GM12878 (cell line): Measurements from ENCODE around the gene RCOR2. TPM values are rescaled to one million over a fixed set of nuclear protein-coding genes. Genes with fewer than 3 reads are reported as not detected.

ENCODE experiments used
- ATAC-seq: fragments of 200-7000 bp; cut with Tn5 transposase; 3 replicates; pipeline ENCODE4 v1.9.1; 2020; ENCODE audit warnings: mild to moderate bottlenecking, moderate library complexity
- BruUV-seq: library from RNA; stranded (reverse); fragments of 400-500 nt; replicated peaks from 2 replicates; lab custom pipeline; 2021; lab: Mats Ljungman, UMichigan
- CTCF ChIA-PET: fragments of 300-600 bp; sonication (Branson Sonifier 250); formaldehyde crosslinking; extraction: SDS; loops from one replicate; lab custom pipeline; 2021; ENCODE audit warnings: inconsistent platforms; lab: Yijun Ruan, JAX
- POLR2A ChIA-PET: fragments of 350-600 bp; formaldehyde crosslinking; extraction: SDS; loops from one replicate; lab custom pipeline; 2021; ENCODE audit warnings: inconsistent platforms; lab: Charles Lee
- RAD21 ChIA-PET: fragments of 300-600 bp; sonication (Branson Sonifier 250); formaldehyde crosslinking; loops from one replicate; lab custom pipeline; 2023; ENCODE audit warnings: antibody characterized with exemption; ENCODE audit not compliant: unreplicated experiment; lab: Charles Lee
- SMC1A ChIA-PET: fragments of 300-600 bp; sonication (Branson Sonifier 250); formaldehyde crosslinking; loops from one replicate; lab custom pipeline; 2023; ENCODE audit not compliant: unreplicated experiment, uncharacterized antibody; lab: Charles Lee
- DNase-seq: peaks from one replicate; pipeline ENCODE4 v3.0.0-alpha.2; 2011; ENCODE audit warnings: low read depth, low spot score
- FAIRE-seq: peaks from 3 replicates; lab custom pipeline; 2011; peaks lifted over from hg19 to GRCh38; lab: Jason Lieb, UNC
- H2AFZ ChIP-seq: 2 replicates; pipeline ENCODE4 v1.6.0; 2011; ENCODE audit warnings: low read depth, low read length, control low read depth; ENCODE audit not compliant: control insufficient read depth
- H3K27ac ChIP-seq: 2 replicates; pipeline ENCODE4 v1.5.1; 2011; ENCODE audit warnings: control low read depth; ENCODE audit not compliant: control insufficient read depth, insufficient read depth
- H3K27me3 ChIP-seq, 2 experiments: replicated peaks in 1 of 2; 2 replicates each; pipeline versions ENCODE4 v1.6.0 to v1.6.1; 2011; ENCODE audit warnings: low read length in 1 of 2; ENCODE audit not compliant: control insufficient read depth in 2 of 2, insufficient read depth in 2 of 2
- H3K36me3 ChIP-seq, 2 experiments: 2 replicates each; pipeline ENCODE4 v1.5.1; 2011; ENCODE audit warnings: low read length in 1 of 2; ENCODE audit not compliant: control insufficient read depth in 2 of 2, insufficient read depth in 2 of 2
- H3K4me1 ChIP-seq: 2 replicates; pipeline ENCODE4 v1.6.1; 2011; ENCODE audit warnings: mild to moderate bottlenecking, low read length, moderate library complexity, mixed read lengths; ENCODE audit not compliant: control insufficient read depth, insufficient read depth
- H3K4me2 ChIP-seq: 2 replicates; pipeline ENCODE4 v1.6.0; 2011; ENCODE audit warnings: control low read depth; ENCODE audit not compliant: control insufficient read depth, insufficient read depth
- H3K4me3 ChIP-seq: fragments of 200-600 bp; sonication (generic); 2 replicates; pipeline ENCODE4 v1.5.1; 2016
- H3K79me2 ChIP-seq: 2 replicates; pipeline ENCODE4 v1.6.0; 2011; ENCODE audit warnings: low read length; ENCODE audit not compliant: control insufficient read depth, insufficient read depth
- H3K9ac ChIP-seq: 2 replicates; pipeline ENCODE4 v1.8.0; 2011; ENCODE audit warnings: low read length, control low read depth, mixed read lengths; ENCODE audit not compliant: control insufficient read depth, insufficient read depth
- H3K9me3 ChIP-seq: replicated peaks from 3 replicates; pipeline ENCODE4 v1.5.1; 2011; ENCODE audit warnings: mild to moderate bottlenecking, low read length; ENCODE audit not compliant: control insufficient read depth, insufficient read depth
- H4K20me1 ChIP-seq: 2 replicates; pipeline ENCODE4 v1.6.0; 2011; ENCODE audit not compliant: control insufficient read depth, insufficient read depth
- BRCA1 ChIP-seq: IDR thresholded peaks from 2 replicates; pipeline ENCODE4 v1.6.1; 2011; ENCODE audit warnings: low read depth, low read length, improper control_type of control experiment
- EZH2 ChIP-seq: IDR thresholded peaks from 2 replicates; pipeline ENCODE4 v1.6.1; 2012; ENCODE audit warnings: low read depth, mild to moderate bottlenecking, control low read depth, inconsistent platforms, low read length, borderline replicate concordance; ENCODE audit not compliant: control insufficient read depth
- FOXK2 ChIP-seq: fragments of 450-650 bp; IDR thresholded peaks from 2 replicates; pipeline ENCODE4 v1.6.1; 2017; ENCODE audit warnings: mild to moderate bottlenecking, moderate library complexity
- MYC ChIP-seq: IDR thresholded peaks from 2 replicates; pipeline ENCODE4 v1.6.1; 2011; ENCODE audit warnings: mild to moderate bottlenecking, low read length, moderate library complexity, inconsistent platforms; ENCODE audit not compliant: insufficient read depth, insufficient replicate concordance, insufficient read length, severe bottlenecking
- SMC3 ChIP-seq: IDR thresholded peaks from 2 replicates; pipeline ENCODE4 v1.6.1; 2011; ENCODE audit warnings: low read length, improper control_type of control experiment, borderline replicate concordance
- STAT3 ChIP-seq: IDR thresholded peaks from 2 replicates; pipeline ENCODE4 v1.6.1; 2011; ENCODE audit warnings: low read depth, low read length, improper control_type of control experiment
- TCF7 ChIP-seq: IDR thresholded peaks from 2 replicates; pipeline ENCODE4 v1.6.1; 2014; ENCODE audit warnings: antibody characterized with exemption, borderline replicate concordance
- ZNF217 ChIP-seq: fragments of 450-650 bp; IDR thresholded peaks from 2 replicates; pipeline ENCODE4 v1.6.1; 2017; ENCODE audit warnings: antibody characterized with exemption, mild to moderate bottlenecking
- WGBS: methylation state at CpG from one replicate; pipeline ENCODE4 v1.1.6; 2016; ENCODE audit warnings: low lambda C conversion rate; ENCODE audit not compliant: insufficient replicate concordance, insufficient coverage; ENCODE audit errors: missing lambda C conversion rate; 5-methylcytosine and 5-hydroxymethylcytosine counted together
- in situ Hi-C: fragments of 300-500 bp; cut with MboI; formaldehyde crosslinking; loops from 9 replicates; pipeline ENCODE4 v1.14.3; 2018; ENCODE audit warnings: mixed read lengths
- intact Hi-C: fragments of 100-400 bp; cut with micrococcal nuclease; formaldehyde crosslinking; loops from one replicate; pipeline ENCODE4 v1.14.2; 2022; ENCODE audit not compliant: unreplicated experiment
- polyA plus RNA-seq, 11 experiments: library from polyadenylated mRNA; depleted of rRNA in 4 of 11; unstranded in 6 of 11; stranded (reverse) in 5 of 11; fragments of >200 nt; fragmentation: Nextera tagmentation in 4 of 11; fragmentation: Illumina TruSeq in 1 of 11; extraction: Ambion mirVana in 4 of 11; extraction: Trizol in 1 of 11; gene quantifications; 1 replicate in 1 of 11; 2 replicates in 10 of 11; pipeline versions ENCODE4 v1.2.1 to v1.2.3, GENCODE V29; 2011 to 2016; ENCODE audit warnings: inconsistent platforms in 2 of 11, missing spikeins in 2 of 11, low read depth in 1 of 11
- small RNA-seq: library from RNA; depleted of rRNA; stranded (forward); fragments of <200 nt; gene quantifications from one replicate; pipeline ENCODE3, GENCODE V24; 2014
- total RNA-seq, 4 experiments: library from RNA; depleted of rRNA in 3 of 4; stranded (reverse); fragments of >200 nt in 3 of 4; fragmentation: Illumina TruSeq in 1 of 4; extraction: Trizol in 1 of 4; gene quantifications; 2 replicates each; pipeline versions ENCODE4 v1.2.1 to v1.2.3, GENCODE V29; 2013 to 2021
- TF ChIP-seq, protein P1 (sequence below), 3 experiments: IDR thresholded peaks in 2 of 3; conservative IDR thresholded peaks in 1 of 3; 2 replicates each; pipeline ENCODE4 v1.5.1; 2011; ENCODE audit warnings: low read depth in 3 of 3, low read length in 3 of 3, mild to moderate bottlenecking in 3 of 3, control low read depth in 2 of 3, moderate library complexity in 2 of 3, inconsistent platforms in 1 of 3, mixed read lengths in 1 of 3; ENCODE audit not compliant: control insufficient read depth in 2 of 3, insufficient read depth in 1 of 3; ENCODE audit errors: extremely low read depth in 1 of 3
- TF ChIP-seq, protein P2 (sequence below): fragments of 450-650 bp; IDR thresholded peaks from 2 replicates; pipeline ENCODE4 v1.6.1; 2016; ENCODE audit warnings: mild to moderate bottlenecking

Gene RCOR2
- total and polyA plus RNA-seq, 10 of the 15 experiments (the other 5 are each of a cell fraction or from before 2014, with no cell fraction given) = 0.06 to 0.32 (median 0.17) TPM; not detected in 5

- no peak for FAIRE-seq
- intact Hi-C loops (no loop called here), in situ Hi-C loops (no loop called here)
- ChIA-PET SMC1A (interaction anchor here (1.5 to 13.9 kb wide), 2 partner anchors 10 to 23 kb away, joined by 5 to 153 read pairs; partner anchors contain the start of gene MARK2), POLR2A (interaction anchor here (0.5 to 0.8 kb wide), 2 partner anchors 12 to 114 kb away, joined by 3 to 7 read pairs; no protein-coding TSS in a partner anchor), CTCF (interaction anchor here (0.8 to 4.6 kb wide), 5 partner anchors 12 to 83 kb away, joined by 3 to 22 read pairs (median 4); partner anchors contain the start of gene MARK2), RAD21 (interaction anchor here (0.6 kb wide), 1 partner anchor 85 kb away, joined by 4 read pairs; no protein-coding TSS in a partner anchor)
- H3K4me1 ChIP-seq = peaks cover 24% of the 10 kb centered on the region
- H3K27ac ChIP-seq = no peak overlapping the region
- H2AFZ ChIP-seq = no peak overlapping the region
- no peak overlapping the region for H3K4me2 ChIP-seq
- no peaks in the 10 kb centered on the region for H3K27me3 ChIP-seq
- H4K20me1 ChIP-seq = peaks cover 9% of the 10 kb centered on the region; the same call in 1 of the 2 replicates
- peaks cover 20% of the 10 kb centered on the region for H3K79me2 ChIP-seq
- no peak overlapping the region for H3K4me3 ChIP-seq
- H3K9ac ChIP-seq = no peak overlapping the region
- TF ChIP-seq, protein P1, sequence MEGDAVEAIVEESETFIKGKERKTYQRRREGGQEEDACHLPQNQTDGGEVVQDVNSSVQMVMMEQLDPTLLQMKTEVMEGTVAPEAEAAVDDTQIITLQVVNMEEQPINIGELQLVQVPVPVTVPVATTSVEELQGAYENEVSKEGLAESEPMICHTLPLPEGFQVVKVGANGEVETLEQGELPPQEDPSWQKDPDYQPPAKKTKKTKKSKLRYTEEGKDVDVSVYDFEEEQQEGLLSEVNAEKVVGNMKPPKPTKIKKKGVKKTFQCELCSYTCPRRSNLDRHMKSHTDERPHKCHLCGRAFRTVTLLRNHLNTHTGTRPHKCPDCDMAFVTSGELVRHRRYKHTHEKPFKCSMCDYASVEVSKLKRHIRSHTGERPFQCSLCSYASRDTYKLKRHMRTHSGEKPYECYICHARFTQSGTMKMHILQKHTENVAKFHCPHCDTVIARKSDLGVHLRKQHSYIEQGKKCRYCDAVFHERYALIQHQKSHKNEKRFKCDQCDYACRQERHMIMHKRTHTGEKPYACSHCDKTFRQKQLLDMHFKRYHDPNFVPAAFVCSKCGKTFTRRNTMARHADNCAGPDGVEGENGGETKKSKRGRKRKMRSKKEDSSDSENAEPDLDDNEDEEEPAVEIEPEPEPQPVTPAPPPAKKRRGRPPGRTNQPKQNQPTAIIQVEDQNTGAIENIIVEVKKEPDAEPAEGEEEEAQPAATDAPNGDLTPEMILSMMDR (IDR thresholded peaks at IDR 0.05 in 2 of 3, conservative IDR thresholded peaks at IDR 0.05 in 1 of 3; ENCODE audit: control insufficient read depth in 2 of 3, extremely low read depth in 1 of 3, insufficient read depth in 1 of 3, low read depth in 3 of 3, low read length in 3 of 3) = no peak
- no peak for TF ChIP-seq BRCA1
- TF ChIP-seq EZH2 = no peak
- no peak for TF ChIP-seq FOXK2
- TF ChIP-seq TCF7 = no peak
- no peak for TF ChIP-seq SMC3
- no peak for TF ChIP-seq ZNF217
- TF ChIP-seq STAT3 = no peak
- TF ChIP-seq, protein P2, sequence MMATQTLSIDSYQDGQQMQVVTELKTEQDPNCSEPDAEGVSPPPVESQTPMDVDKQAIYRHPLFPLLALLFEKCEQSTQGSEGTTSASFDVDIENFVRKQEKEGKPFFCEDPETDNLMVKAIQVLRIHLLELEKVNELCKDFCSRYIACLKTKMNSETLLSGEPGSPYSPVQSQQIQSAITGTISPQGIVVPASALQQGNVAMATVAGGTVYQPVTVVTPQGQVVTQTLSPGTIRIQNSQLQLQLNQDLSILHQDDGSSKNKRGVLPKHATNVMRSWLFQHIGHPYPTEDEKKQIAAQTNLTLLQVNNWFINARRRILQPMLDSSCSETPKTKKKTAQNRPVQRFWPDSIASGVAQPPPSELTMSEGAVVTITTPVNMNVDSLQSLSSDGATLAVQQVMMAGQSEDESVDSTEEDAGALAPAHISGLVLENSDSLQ = no peak
- no peak for TF ChIP-seq MYC
- WGBS = 55% methylated on average over 4 of the region's 4 CpGs
- ATAC-seq = no peak
- DNase-seq = no peak
- H3K9me3 ChIP-seq = no peaks in the 10 kb centered on the region
- no TSS peak for BruUV-seq
- peaks cover 5 to 9% of the 10 kb centered on the region in 2 experiments; a peak in 3 of 4 replicates for H3K36me3 ChIP-seq
Measured at GRCh38 chr11:63862923-63863322, 54.0 kb downstream of the RCOR2 start.

Small RNA genes lying within 50 kb of the gene (small RNA-seq; reads per million reads assigned to genes)
- not detected for gene RNU6-1306P

Other genes with a start within 250 kb of the RCOR2 start
Only the 7 nearest of the 10 such genes appear.
- 5.5 and 5.6 TPM in 2 replicates for gene ZFTA, start 148.4 kb downstream of the RCOR2 start, total RNA-seq (2014; rRNA removed)
- 2.3 and 2.4 TPM in 2 replicates for gene ZFTA, start 148.4 kb downstream of the RCOR2 start, total RNA-seq (2014; rRNA removed; fragmentation: Illumina TruSeq; extraction: Trizol)
- 7.3 and 7.9 TPM in 2 replicates for gene ZFTA, start 148.4 kb downstream of the RCOR2 start, total RNA-seq (2021)
- 2.5 and 2.6 TPM in 2 replicates for gene ZFTA, start 148.4 kb downstream of the RCOR2 start, polyA plus RNA-seq (2011; rRNA removed)
- gene ZFTA, start 148.4 kb downstream of the RCOR2 start, polyA plus RNA-seq (2014; fragmentation: Illumina TruSeq; extraction: Trizol) = 2.0 and 2.2 TPM in 2 replicates
- under 1 TPM; 0.39 to 0.99 TPM for gene ZFTA, start 148.4 kb downstream of the RCOR2 start, polyA plus RNA-seq (2014; fragmentation: Nextera tagmentation; extraction: Ambion mirVana)
- 4.4 and 5.5 TPM in 2 replicates for gene ZFTA, start 148.4 kb downstream of the RCOR2 start, polyA plus RNA-seq (2014; rRNA removed)
- under 1 TPM; 0.40 to 0.43 TPM for gene ZFTA, start 148.4 kb downstream of the RCOR2 start, polyA plus RNA-seq (2016; fragmentation: Nextera tagmentation; extraction: Ambion mirVana)
- gene SPINDOC, start 103.7 kb downstream of the RCOR2 start, total RNA-seq (2014; rRNA removed) = 27.5 and 32.6 TPM in 2 replicates
- 17.9 and 22.5 TPM in 2 replicates for gene SPINDOC, start 103.7 kb downstream of the RCOR2 start, total RNA-seq (2014; rRNA removed; fragmentation: Illumina TruSeq; extraction: Trizol)
- gene SPINDOC, start 103.7 kb downstream of the RCOR2 start, total RNA-seq (2021) = 31.5 and 36.3 TPM in 2 replicates
- 11.9 and 19.0 TPM in 2 replicates for gene SPINDOC, start 103.7 kb downstream of the RCOR2 start, polyA plus RNA-seq (2011; rRNA removed)
- 6.3 and 14.7 TPM in 2 replicates for gene SPINDOC, start 103.7 kb downstream of the RCOR2 start, polyA plus RNA-seq (2014; fragmentation: Illumina TruSeq; extraction: Trizol)
- gene SPINDOC, start 103.7 kb downstream of the RCOR2 start, polyA plus RNA-seq (2014; fragmentation: Nextera tagmentation; extraction: Ambion mirVana) = 1 to 10 TPM; 1.1 to 1.2 TPM
- 38.2 and 41.4 TPM in 2 replicates for gene SPINDOC, start 103.7 kb downstream of the RCOR2 start, polyA plus RNA-seq (2014; rRNA removed)
- 1 to 10 TPM in 1 of 2 experiments, under 1 TPM in 1; 0.88 to 1.2 TPM for gene SPINDOC, start 103.7 kb downstream of the RCOR2 start, polyA plus RNA-seq (2016; fragmentation: Nextera tagmentation; extraction: Ambion mirVana)
- gene MARK2, start 78.1 kb downstream of the RCOR2 start, total RNA-seq (2014; rRNA removed) = 10.7 and 14.8 TPM in 2 replicates
- gene MARK2, start 78.1 kb downstream of the RCOR2 start, total RNA-seq (2014; rRNA removed; fragmentation: Illumina TruSeq; extraction: Trizol) = 9.3 and 9.7 TPM in 2 replicates
- 29.5 and 30.0 TPM in 2 replicates for gene MARK2, start 78.1 kb downstream of the RCOR2 start, total RNA-seq (2021)
- gene MARK2, start 78.1 kb downstream of the RCOR2 start, polyA plus RNA-seq (2011; rRNA removed) = 11.3 and 14.5 TPM in 2 replicates
- gene MARK2, start 78.1 kb downstream of the RCOR2 start, polyA plus RNA-seq (2014; fragmentation: Illumina TruSeq; extraction: Trizol) = 13.6 and 16.1 TPM in 2 replicates
- gene MARK2, start 78.1 kb downstream of the RCOR2 start, polyA plus RNA-seq (2014; fragmentation: Nextera tagmentation; extraction: Ambion mirVana) = under 1 TPM; 0.19 to 0.40 TPM
- 20.2 and 22.2 TPM in 2 replicates for gene MARK2, start 78.1 kb downstream of the RCOR2 start, polyA plus RNA-seq (2014; rRNA removed)
- gene MARK2, start 78.1 kb downstream of the RCOR2 start, polyA plus RNA-seq (2016; fragmentation: Nextera tagmentation; extraction: Ambion mirVana) = 10 to 100 TPM in 1 of 2 experiments, 1 to 10 TPM in 1; 4.1 to 11.9 TPM
- gene NAA40, start 21.8 kb upstream of the RCOR2 start, total RNA-seq (2014; rRNA removed) = 16.4 and 17.5 TPM in 2 replicates
- gene NAA40, start 21.8 kb upstream of the RCOR2 start, total RNA-seq (2014; rRNA removed; fragmentation: Illumina TruSeq; extraction: Trizol) = 18.0 and 19.1 TPM in 2 replicates
- gene NAA40, start 21.8 kb upstream of the RCOR2 start, total RNA-seq (2021) = 25.0 and 25.7 TPM in 2 replicates
- gene NAA40, start 21.8 kb upstream of the RCOR2 start, polyA plus RNA-seq (2011; rRNA removed) = 16.3 and 22.4 TPM in 2 replicates
- gene NAA40, start 21.8 kb upstream of the RCOR2 start, polyA plus RNA-seq (2014; fragmentation: Illumina TruSeq; extraction: Trizol) = 31.6 and 31.7 TPM in 2 replicates
- 1 to 10 TPM; 4.8 to 6.0 TPM for gene NAA40, start 21.8 kb upstream of the RCOR2 start, polyA plus RNA-seq (2014; fragmentation: Nextera tagmentation; extraction: Ambion mirVana)
- 24.7 and 24.8 TPM in 2 replicates for gene NAA40, start 21.8 kb upstream of the RCOR2 start, polyA plus RNA-seq (2014; rRNA removed)
- 10 to 100 TPM; 21.9 to 23.5 TPM for gene NAA40, start 21.8 kb upstream of the RCOR2 start, polyA plus RNA-seq (2016; fragmentation: Nextera tagmentation; extraction: Ambion mirVana)
- gene COX8A, start 57.5 kb upstream of the RCOR2 start, total RNA-seq (2014; rRNA removed) = 1,046 and 1,202 TPM in 2 replicates
- 428 and 448 TPM in 2 replicates for gene COX8A, start 57.5 kb upstream of the RCOR2 start, total RNA-seq (2014; rRNA removed; fragmentation: Illumina TruSeq; extraction: Trizol)
- gene COX8A, start 57.5 kb upstream of the RCOR2 start, total RNA-seq (2021) = 588 and 613 TPM in 2 replicates
- gene COX8A, start 57.5 kb upstream of the RCOR2 start, polyA plus RNA-seq (2011; rRNA removed) = 140 and 329 TPM in 2 replicates
- 35.8 and 243 TPM in 2 replicates for gene COX8A, start 57.5 kb upstream of the RCOR2 start, polyA plus RNA-seq (2014; fragmentation: Illumina TruSeq; extraction: Trizol)
- 100 to 1,000 TPM; 387 to 457 TPM for gene COX8A, start 57.5 kb upstream of the RCOR2 start, polyA plus RNA-seq (2014; fragmentation: Nextera tagmentation; extraction: Ambion mirVana)
- 1,451 and 1,476 TPM in 2 replicates for gene COX8A, start 57.5 kb upstream of the RCOR2 start, polyA plus RNA-seq (2014; rRNA removed)
- gene COX8A, start 57.5 kb upstream of the RCOR2 start, polyA plus RNA-seq (2016; fragmentation: Nextera tagmentation; extraction: Ambion mirVana) = 100 to 1,000 TPM; 792 to 857 TPM
- 95.4 and 108 TPM in 2 replicates for gene OTUB1, start 69.3 kb upstream of the RCOR2 start, total RNA-seq (2014; rRNA removed)
- gene OTUB1, start 69.3 kb upstream of the RCOR2 start, total RNA-seq (2014; rRNA removed; fragmentation: Illumina TruSeq; extraction: Trizol) = 46.8 and 49.6 TPM in 2 replicates
- 95.0 and 96.9 TPM in 2 replicates for gene OTUB1, start 69.3 kb upstream of the RCOR2 start, total RNA-seq (2021)
- gene OTUB1, start 69.3 kb upstream of the RCOR2 start, polyA plus RNA-seq (2011; rRNA removed) = 54.4 and 137 TPM in 2 replicates
- 47.3 and 70.4 TPM in 2 replicates for gene OTUB1, start 69.3 kb upstream of the RCOR2 start, polyA plus RNA-seq (2014; fragmentation: Illumina TruSeq; extraction: Trizol)
- gene OTUB1, start 69.3 kb upstream of the RCOR2 start, polyA plus RNA-seq (2014; fragmentation: Nextera tagmentation; extraction: Ambion mirVana) = 100 to 1,000 TPM; 125 to 225 TPM
- 156 and 169 TPM in 2 replicates for gene OTUB1, start 69.3 kb upstream of the RCOR2 start, polyA plus RNA-seq (2014; rRNA removed)
- gene OTUB1, start 69.3 kb upstream of the RCOR2 start, polyA plus RNA-seq (2016; fragmentation: Nextera tagmentation; extraction: Ambion mirVana) = 100 to 1,000 TPM; 165 to 174 TPM
- not detected in 2 replicates for gene FLRT1, start 118.8 kb upstream of the RCOR2 start, total RNA-seq (2014; rRNA removed)
- not detected in 2 replicates for gene FLRT1, start 118.8 kb upstream of the RCOR2 start, total RNA-seq (2014; rRNA removed; fragmentation: Illumina TruSeq; extraction: Trizol)
- not detected in 2 replicates for gene FLRT1, start 118.8 kb upstream of the RCOR2 start, total RNA-seq (2021)
- gene FLRT1, start 118.8 kb upstream of the RCOR2 start, polyA plus RNA-seq (2011; rRNA removed) = not detected in 2 replicates
- not detected in 2 replicates for gene FLRT1, start 118.8 kb upstream of the RCOR2 start, polyA plus RNA-seq (2014; fragmentation: Illumina TruSeq; extraction: Trizol)
- gene FLRT1, start 118.8 kb upstream of the RCOR2 start, polyA plus RNA-seq (2014; fragmentation: Nextera tagmentation; extraction: Ambion mirVana) = not detected
- gene FLRT1, start 118.8 kb upstream of the RCOR2 start, polyA plus RNA-seq (2014; rRNA removed) = not detected in 2 replicates
- under 1 TPM; 0.10 to 0.12 TPM for gene FLRT1, start 118.8 kb upstream of the RCOR2 start, polyA plus RNA-seq (2016; fragmentation: Nextera tagmentation; extraction: Ambion mirVana)